GM19395 (cell line): Measurements from ENCODE around the gene ZNF467.

Experiments used
- ATAC-seq: cut with Tn5 transposase; IDR thresholded peaks from one replicate; pipeline ENCODE4 v1.9.1; 2021; ENCODE audit warnings: mild to moderate bottlenecking, moderate library complexity; ENCODE audit not compliant: unreplicated experiment

ZNF467 gene

DNA sequence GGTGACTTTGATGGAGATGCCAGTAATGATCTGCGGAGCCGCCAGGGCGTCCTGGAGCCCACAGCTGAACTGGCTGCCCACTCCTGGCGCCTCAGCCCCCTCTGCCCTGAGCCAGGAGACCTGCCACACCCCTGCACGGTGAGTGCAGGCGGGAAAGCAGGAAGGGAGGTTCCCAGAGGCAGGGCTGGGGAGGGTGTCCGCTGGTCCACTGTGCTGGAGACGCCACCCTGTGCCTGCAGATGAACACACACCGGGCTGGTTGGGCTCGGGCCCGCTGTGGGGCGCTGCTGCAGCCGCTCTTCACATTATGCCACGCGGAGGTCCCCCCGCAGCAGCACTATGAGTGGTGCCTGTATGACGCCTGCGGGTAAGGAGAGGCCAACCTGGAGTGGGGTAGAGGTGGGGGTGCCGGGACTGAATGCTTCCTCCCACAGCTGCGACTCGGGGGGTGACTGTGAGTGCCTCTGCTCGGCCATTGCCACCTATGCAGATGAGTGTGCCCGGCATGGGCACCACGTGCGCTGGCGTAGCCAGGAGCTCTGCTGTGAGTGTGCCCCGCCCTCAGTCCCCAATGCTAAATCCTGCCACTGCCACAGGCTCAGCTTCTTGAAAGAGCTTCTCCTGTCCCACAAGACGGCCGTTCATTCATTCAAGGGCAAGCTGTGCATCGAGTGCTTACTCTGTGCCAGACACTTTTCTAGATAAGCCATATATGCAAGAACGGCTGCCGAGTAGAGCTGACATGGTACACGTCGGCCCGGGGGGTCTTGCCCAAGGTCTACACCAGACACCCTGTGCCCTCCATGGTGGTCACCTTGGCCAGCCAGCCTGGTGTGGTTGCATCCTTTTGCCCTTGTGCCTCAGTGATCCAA lies 14.3 kb upstream of the ZNF467 start:
- ATAC-seq, result no peak

DNA sequence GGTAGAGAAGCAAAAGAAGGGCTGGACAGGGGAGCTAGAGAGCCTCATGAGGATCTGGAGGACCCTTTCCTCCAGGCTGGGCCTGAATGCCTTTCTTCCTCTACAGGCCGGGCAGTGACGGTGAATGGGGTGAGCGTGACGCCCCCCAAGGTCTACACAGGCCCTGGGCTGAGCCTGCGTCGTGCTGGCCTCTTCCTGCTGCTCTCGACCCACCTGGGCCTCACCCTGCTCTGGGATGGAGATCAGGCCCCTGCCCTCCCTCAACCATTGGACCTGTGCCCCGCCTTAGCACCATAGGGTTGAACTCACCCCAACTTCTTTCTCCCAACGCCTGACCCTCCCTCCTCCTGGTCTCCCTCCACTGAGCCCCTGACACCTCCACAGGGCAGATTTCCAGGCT lies 12.6 kb upstream of the ZNF467 start:
- no peak for ATAC-seq

DNA sequence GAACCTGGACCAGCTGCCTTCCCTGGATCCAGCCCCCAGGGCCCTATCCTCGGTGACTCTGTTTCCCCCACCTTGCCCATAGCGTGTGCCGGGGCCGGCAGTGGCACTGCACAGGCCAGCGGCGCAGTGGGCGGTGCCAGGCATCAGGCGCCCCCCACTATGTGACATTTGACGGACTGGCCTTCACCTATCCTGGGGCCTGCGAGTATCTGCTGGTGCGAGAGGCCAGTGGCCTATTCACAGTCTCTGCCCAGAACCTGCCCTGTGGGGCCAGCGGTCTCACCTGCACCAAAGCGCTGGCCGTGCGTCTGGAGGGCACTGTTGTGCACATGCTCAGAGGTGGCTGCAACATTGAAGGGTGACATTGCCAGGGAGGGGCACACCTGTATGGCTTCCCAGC lies 12.0 kb upstream of the ZNF467 start:
- no peak for ATAC-seq

DNA sequence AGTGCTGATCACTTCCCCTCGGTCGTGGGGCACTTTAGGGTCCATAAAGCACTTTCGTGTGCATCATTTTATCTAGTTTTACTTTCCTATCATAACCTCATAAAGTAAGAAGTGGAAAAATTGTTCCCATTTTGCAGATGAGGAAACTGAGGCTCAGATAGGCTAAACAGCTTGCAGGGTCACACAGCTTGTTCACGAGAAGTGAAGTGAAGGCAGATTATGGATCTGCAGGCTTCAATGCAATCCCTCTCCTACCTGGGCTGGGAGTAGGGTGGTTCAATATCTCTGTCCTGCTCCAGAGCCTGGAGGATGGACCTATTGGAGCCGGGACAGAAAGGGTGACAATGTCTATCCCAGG lies 10.8 kb upstream of the ZNF467 start:
- ATAC-seq, result no peak

DNA sequence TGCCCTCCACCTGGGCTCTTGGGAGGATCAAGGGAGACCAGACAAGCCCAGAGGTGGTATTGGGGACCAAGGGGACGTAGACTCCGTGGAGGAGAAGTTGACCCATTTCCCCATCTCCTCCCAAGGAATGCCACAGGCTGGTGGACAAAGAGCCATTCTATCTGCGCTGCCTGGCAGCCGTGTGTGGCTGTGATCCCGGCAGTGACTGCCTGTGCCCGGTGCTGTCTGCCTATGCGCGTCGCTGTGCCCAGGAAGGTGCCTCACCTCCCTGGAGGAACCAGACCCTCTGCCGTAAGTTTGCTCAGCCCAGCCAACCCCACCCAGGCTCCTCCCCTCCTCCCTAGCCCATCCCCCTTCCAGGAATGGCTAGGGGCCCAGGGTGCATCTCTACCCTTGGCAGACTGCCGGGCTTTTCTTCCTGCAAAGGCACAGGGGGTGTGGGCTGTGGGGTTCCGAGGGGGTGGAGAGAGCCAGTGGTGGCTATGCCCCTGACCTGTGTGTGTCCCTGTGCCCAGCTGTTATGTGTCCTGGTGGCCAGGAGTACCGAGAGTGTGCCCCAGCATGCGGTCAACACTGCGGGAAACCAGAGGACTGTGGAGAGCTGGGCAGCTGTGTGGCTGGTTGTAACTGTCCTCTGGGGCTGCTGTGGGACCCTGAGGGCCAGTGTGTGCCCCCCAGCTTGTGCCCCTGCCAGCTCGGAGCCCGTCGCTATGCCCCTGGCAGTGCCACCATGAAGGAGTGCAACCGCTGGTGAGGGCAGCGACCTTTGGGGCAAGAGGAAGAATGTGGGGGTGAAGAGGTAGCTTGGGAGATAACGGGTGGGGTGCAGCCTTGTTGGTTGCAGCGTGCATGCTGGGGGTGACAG lies 10.2 kb upstream of the ZNF467 start:
- no peak for ATAC-seq

DNA sequence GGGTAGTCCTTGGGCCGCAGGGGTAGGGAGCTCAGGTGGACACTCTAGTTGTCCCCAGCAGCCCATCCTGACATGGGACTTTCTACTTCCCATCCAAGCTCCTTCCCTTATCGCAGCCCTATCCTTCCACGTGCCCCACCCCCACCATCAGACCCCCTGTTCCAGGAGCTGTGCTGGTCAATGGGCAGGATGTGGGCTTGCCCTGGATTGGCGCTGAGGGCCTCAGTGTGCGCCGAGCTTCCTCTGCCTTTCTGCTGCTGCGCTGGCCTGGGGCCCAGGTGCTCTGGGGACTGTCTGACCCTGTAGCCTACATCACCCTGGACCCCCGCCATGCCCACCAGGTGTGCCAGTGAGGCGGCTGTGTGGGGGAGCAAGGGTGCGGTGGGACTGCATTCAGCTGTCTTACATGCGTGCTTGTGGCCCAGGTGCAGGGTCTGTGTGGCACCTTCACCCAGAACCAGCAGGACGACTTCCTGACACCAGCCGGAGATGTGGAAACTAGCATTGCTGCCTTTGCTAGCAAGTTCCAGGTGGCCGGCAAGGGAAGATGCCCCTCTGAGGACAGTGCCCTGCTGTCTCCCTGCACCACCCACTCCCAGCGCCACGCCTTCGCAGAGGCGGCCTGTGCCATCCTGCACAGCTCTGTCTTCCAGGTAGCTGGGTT lies 9.4 kb upstream of the ZNF467 start:
- no peak for ATAC-seq

DNA sequence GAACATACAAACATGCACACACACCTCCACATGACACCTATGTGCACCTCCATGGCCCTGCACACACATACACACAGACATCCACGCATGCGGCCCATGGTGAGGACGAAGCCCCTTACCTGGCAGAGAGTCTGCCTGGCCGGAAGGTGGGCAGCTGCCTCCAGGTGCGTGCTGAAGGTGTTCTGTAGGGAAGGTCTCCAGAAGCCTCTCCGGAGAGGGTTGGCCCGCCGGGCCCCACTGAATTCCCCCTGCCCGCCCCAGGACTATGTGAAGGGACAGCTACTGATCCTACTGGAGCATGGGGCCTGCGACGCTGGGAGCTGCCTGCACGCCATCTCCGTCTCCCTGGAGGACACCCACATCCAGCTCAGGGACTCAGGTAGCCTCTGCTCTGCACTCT lies 8.5 kb upstream of the ZNF467 start:
- no peak for ATAC-seq

DNA sequence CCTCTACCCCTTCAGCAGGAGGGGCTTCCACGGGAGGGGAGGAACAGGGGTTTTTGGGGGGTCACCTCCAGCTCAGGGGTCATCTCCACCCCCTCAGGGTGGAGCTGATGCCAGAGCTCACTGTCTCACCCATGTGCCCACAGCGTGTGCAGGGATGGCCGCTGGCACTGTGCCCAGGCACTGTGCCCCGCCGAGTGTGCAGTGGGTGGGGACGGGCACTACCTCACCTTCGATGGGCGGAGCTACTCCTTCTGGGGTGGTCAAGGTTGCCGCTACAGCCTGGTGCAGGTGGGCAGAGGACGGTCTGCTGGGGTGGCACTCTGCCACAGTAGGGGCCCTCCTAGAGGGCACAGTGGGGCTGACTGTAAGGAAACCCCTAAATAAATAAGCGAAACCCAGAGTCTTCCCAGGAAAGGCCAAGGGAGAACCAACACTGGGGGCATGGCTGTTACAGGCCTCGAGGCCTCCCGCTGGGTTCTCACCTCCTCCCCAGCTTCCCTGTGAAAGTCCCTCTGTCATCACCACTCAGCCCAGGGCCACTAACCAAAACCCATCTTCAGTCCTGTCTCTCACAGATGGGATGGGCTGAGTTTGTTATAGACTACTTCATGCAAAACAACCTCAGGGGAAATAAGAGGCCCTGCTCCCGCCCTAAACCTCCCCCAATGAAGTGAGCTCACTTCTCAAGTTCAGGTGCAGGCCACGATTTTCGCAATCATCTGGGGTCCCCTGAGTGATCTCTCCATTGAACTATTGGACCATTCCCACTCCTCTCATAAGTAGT lies 7.4 kb upstream of the ZNF467 start:
- no peak for ATAC-seq

DNA sequence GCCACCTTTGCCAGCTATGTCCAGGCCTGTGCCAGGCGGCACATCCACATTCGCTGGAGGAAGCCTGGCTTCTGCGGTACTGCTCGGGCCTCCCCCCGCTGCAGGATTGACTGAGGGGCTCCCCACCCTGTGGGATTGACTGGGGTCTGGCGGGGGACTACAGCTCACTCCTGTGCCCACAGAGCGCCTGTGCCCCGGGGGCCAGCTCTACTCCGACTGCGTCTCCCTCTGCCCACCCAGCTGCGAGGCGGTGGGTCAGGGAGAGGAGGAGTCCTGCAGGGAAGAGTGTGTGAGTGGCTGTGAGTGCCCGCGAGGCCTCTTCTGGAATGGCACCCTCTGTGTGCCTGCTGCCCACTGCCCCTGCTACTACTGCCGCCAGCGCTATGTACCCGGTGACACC lies 6.7 kb upstream of the ZNF467 start:
- no peak for ATAC-seq

DNA sequence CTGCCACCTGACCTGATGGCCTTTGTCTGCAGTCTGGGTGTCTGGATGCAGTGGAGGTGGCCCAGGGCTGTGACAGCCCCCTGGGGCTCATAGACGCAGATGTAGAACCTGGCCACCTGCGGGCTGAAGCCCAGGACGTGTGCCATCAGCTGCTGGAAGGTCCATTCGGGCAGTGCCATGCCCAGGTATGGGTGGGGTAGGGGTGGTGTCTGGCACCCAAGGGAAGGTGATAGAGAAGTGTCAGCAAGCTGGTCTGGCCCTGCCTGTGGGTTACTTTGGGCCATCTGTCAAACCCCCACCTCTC lies 6.1 kb upstream of the ZNF467 start:
- no peak for ATAC-seq

DNA sequence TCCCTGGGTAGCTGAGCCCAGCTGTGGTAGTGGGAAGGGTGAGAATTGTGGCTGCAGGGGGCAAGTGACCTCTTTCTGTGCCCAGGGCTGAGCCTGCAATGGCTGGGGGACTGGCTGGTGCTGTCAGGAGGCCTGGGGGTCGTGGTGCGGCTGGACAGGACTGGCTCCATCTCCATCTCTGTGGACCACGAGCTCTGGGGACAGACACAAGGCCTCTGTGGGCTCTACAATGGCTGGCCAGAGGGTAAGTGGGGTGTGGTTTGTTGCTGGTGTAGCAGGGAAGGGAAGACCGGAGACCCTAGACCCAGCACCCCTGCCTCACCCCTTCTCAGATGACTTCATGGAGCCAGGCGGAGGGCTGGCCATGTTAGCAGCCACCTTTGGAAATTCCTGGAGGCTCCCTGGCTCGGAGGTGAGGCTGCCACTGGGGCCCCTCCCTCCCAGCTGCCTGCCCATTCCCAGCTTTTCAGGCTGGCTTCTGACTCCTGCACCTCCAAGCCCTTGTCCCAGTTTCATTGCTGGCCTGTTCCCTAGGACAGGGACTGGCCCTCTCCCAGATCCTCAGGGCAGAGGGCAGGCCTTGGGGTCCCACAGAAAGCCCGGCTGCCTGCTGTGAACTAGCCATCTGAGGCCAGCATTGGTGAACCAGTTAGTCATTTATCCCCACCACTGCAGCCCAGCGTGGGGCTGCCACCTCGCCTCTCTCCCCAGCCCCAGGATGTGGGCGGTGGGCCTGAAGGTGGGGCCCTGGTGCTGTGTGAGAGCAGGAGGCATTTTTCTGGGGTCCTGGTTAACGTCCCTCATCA lies 5.5 kb upstream of the ZNF467 start:
- ATAC-seq, result no peak

DNA sequence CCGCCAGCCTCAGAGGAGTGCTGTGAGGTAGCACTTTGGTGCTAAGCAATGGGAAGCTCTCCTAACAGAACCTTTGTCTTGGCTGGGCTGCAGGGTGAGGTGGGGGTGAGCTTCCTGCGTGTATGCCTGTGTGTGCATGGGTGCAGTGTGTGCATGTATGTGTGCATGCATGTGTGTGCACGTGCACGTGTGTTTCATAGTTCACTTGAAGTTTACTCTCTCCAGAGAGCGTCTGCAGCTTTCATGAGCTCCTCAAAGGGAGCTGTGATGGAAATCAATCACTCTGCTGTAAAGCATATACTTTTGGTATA lies 4.9 kb upstream of the ZNF467 start:
- ATAC-seq, result no peak

DNA sequence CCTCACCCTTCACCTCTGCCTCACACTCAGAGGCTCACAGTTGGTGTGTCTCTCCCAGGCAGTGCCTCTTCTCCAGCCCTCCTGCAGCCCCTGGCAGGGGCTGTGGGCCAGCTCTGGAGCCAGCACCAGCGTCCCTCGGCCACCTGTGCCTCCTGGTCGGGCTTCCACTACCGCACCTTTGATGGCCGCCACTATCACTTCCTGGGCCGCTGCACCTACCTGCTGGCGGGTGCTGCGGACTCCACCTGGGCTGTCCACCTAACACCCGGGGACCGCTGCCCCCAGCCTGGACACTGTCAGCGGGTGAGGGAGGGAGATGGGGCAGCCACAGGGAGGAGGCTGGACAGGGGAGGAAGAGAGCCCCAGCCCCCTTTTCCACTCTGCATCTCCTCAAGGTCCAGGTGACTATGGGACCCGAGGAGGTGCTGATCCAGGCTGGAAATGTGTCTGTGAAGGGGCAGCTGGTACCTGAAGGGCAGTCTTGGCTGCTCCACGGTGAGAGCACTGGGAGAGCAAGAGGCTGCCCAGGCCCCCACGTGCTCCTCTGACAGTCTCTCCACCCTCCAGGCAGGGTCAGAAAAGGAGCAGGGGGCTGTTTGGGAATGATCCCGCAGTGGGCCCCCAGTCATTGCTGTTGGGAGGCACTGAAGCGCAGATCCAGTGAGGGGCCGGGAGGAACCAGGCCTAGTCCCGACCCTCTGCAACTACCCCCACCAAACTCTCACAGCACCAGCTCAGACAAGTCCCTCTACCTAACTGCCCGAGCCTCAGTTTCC lies 4.4 kb upstream of the ZNF467 start:
- ATAC-seq, result no peak

DNA sequence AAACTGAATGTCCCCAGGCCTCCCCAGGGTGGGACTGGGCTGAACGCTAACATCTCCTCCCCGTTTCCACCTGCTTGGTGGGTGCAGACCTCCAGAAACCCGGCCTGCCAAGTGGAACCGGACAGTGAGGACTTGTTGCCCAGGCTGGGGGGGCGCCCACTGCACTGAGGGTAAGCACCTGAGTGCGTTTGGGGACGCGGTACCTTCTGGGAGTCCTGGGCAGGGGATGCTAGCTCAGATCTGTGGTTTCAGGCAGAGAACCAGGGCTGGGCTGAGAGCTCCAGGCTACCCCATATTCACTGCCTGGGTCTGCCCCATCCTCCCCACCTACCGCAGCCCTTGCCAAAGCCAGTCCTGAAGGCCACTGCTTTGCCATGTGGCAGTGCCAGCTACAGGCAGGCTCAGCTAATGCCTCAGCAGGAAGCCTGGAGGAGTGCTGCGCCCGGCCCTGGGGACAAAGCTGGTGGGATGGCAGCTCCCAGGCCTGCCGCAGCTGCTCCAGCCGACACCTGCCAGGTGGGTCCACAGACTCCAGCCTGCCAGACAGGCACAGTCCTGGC lies 3.5 kb upstream of the ZNF467 start:
- ATAC-seq, result no peak

DNA sequence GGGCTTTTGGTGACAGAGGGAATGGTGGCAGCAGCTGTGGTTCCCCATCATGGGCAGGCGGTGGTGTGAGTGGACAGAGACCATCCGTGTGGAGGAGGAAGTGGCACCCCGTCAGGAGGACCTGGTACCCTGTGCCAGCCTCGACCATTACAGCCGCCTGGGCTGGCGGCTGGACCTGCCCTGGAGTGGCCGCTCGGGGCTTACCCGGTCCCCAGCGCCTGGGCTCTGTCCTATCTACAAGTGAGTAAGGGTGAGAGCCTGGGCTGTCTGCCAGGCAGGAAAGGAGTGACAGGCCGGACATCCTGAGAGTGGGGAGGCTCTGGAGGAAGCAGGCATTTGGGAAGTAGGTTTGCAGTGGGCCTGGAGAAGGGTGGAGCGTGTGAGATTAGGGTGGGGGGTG lies 2.9 kb upstream of the ZNF467 start:
- no peak for ATAC-seq

DNA sequence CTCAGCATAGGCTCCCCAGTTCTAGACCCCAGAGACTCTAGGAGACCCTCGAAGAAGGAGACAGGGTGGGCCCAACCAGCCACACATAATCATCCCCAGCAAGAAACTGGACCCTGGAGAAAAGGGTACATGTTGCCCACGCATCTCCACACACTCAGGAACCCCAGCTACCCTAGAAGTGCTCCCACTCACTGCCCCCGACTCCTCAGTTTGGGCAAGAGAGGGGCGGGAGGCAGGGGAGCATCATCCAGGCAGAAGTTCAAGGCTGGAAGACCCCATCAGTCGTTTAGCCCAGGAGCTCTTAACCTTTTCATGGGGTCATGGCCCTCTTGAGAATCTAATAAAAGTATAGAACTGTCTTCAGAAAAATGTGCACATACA lies 1.8 kb upstream of the ZNF467 start:
- no peak for ATAC-seq

DNA sequence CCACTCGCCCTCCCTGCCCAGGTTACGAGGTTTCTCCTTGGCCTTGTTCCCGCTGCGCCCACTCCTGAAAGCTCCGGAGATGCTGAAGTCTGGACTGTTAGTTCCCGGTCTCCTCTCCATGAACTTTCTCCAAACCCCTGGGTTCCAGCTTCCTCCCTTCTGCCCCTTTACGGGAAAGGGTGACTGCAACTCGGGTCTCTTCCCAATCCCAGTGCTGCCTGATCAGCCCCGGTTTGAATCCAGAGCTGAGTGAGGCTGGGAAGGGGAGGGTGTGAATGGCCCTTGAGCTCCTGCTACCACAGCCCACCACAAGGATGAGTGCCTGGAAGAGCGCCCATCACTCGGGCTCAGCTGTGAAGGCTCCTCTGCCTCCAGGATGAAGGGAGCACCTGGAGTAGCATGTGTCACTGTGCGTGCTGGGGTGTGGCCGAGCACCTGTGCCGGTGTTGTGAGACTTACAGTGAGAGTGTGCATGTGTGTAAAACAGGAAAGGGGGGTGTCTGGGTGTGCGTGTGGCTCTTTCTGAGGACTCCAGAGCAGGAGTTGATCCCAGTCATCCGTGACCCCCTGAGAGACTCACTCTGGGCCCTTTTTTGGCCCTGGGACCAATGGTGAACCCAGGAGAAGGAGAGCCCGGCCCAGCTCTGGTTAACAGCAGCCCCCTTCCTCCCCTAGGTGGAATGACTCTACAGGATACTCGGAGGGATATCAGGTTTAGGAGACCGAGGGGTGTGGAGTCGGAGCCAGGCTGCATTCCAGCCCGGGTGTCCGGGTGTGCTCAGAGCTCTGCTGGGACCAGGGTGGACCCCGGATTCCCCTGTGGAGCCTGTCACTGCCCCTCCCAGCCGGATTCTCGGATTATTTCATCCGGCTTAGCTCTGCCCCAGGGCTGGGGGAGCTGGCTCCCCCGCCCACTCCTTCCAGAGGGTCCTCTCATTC lies 1.1 kb upstream of the ZNF467 start:
- ATAC-seq, result no peak

DNA sequence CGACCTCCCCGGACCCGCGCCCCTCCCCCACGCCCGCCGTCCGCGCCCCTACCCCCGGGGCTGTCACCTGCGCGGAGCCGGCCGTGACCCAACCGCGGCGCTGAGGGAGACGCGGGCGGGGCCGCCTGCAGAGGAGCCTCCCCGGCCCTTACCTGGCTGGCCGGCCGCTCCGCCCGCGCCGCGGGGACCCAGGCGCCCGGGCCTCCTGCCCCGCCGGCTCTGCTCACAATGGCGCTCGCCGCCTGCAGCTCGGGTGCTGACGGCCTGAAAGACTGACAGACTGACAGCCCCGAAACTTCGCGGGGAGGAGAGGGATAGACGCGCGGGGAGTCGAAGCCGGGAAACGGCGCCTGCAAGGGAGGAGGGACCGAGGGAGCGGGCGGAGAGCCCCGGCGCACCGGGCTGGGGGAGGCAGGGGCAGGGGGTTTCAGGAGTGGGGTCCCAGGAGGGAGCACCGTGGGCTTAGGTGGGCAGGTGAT lies 393 bp downstream of the ZNF467 start:
- ATAC-seq, result no peak
